Measurements from ENCODE around the gene ACTL8.

GRCh38 chr1:17777330-17777729, 22.2 kb downstream of the ACTL8 start:
- TF ChIP-seq CTCF (IDR thresholded peaks at IDR 0.05) (no peak), POLR2A (IDR thresholded peaks at IDR 0.05) (no peak)

Measured in heart left ventricle (tissue), 13 donors.